Subcutaneous adipose tissue (tissue), 4 donors: ENCODE results near the gene FN3K. TPM values are rescaled to one million over a fixed set of nuclear protein-coding genes. Genes with fewer than 3 reads are reported as not detected.

Experiments used
- CTCF ChIP-seq: fragments of 450-650 bp; IDR thresholded peaks from one replicate; pipeline ENCODE4 v1.5.1; 2016; ENCODE audit warnings: low read depth, mild to moderate bottlenecking, control low read depth, antibody characterized with exemption, moderate library complexity
- total RNA-seq, 4 donors: library from RNA; depleted of rRNA; stranded (reverse); fragments of >200 nt; gene quantifications; one replicate each; pipeline ENCODE4 v1.1.0, GENCODE V29; 2016

FN3K gene
- total RNA-seq, 4 donors from 2014 or later, result 2.0 to 35.8 (median 5.2) TPM

GRCh38 chr17:82745524-82745923 is 10.1 kb downstream of the FN3K start:
- TF ChIP-seq CTCF, result no peak

DNA sequence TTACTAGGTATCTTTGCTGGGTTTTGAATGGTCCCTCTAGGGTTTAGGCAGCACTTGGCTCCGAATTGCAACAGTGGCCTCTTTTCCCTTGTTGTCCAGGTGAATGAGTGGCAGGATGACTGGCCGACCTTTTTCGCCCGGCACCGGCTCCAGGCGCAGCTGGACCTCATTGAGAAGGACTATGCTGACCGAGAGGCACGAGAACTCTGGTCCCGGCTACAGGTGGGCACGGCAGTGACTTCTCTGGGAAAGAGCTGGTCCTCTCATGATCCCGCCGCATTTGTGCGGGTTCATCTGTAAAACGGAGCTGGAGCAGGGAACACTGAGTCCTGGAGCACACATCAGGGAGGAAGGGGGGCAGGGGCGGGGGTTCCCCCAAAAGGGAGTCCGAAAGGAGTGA is 13.3 kb downstream of the FN3K start:
- no peak for TF ChIP-seq CTCF

DNA sequence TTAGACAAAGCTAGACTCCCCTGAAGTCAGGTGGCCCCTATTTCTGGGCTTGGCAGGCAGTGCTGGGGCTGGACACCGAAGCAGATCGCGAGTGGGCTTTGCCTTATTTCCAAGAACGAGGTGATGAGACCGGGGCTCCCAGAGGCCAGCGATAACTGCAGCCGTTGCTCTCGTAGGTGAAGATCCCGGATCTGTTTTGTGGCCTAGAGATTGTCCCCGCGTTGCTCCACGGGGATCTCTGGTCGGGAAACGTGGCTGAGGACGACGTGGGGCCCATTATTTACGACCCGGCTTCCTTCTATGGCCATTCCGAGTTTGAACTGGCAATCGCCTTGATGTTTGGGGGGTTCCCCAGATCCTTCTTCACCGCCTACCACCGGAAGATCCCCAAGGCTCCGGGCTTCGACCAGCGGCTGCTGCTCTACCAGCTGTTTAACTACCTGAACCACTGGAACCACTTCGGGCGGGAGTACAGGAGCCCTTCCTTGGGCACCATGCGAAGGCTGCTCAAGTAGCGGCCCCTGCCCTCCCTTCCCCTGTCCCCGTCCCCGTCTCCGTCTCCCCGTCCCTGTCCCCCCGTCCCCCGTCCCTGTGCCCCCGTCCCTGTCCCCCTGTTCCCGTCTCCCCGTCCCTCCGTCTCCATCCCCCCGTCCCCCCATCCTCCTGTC is 15.0 kb downstream of the FN3K start:
- no peak for TF ChIP-seq CTCF

DNA sequence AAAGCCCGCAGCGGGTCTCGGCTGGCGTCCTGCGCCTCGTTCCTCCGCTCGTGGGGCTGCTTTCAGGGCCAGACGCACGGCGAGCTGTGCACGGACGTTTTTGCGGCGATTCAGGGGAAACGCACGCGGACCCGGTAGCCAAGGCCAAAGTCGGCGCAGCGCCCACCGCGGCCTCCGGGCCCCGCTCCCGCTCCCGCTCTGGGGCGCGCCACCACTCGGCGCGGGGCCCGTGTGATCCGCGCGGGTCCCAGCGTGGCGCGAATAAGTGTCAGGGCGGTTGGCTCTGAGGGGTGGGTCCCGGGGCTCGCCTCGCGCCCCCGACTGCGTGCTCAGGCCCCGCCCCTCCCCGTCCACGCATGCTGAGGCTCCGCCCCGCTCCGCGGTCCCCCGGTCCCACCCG is 15.8 kb downstream of the FN3K start:
- TF ChIP-seq CTCF, result no peak

- TF ChIP-seq CTCF, result no peak
Measured at GRCh38 chr17:82751571-82752370, 16.4 kb downstream of the FN3K start, which contains the start of gene TBCD. TBCD (plus strand) TSS chr17:82752065; CDS start chr17:82752194, 129 bp downstream.

DNA sequence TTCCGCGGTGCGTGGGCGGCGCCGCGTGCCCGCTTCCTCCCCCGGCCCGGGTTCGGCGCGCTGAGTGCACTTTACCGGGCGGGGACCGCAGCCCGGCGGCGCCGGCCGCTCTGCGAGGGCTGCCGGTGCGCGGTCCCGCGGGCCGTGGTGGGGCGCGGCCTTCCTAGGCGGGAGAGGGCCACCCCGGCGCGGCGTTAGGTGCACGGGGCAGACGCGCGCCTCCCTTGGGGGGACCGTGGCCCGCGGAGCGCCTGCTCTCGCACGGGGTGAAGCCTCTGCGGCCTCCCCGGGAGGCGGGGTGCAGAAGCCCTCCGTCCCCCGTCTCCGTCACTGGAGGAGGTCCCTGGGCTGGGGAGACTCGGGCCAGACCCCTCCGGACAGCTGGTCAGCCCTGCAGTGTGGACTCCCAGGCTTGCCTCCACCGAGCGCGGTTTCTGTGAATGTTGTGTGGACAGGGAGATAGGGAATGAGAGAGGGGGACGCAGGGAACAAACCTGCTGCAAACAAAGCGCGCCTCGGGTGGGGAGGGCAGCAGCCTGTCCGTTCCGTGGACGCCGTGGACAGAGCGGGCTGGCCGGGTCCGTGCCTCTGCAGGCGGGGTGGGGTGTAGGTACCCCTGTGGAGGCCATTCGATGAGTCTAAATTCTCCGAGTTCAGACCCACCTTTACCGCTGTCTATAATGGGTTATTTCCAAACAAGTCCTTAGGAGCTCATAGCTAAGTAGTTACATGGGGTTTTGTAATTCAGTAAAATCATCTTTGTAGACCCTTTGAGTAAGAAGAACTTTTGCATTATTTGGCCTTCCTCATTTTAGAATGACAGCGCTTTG is 17.2 kb downstream of the FN3K start:
- no peak for TF ChIP-seq CTCF

GRCh38 chr17:82753201-82753464 is 17.7 kb downstream of the FN3K start:
- TF ChIP-seq CTCF, result no peak
